ENCODE results near the gene OLIG3. TPM values are rescaled to one million over a fixed set of nuclear protein-coding genes. Genes with fewer than 3 reads are reported as not detected.

Gene OLIG3
- total RNA-seq, 4 donors from 2014 or later: not detected

- no peak for ATAC-seq (ENCODE audit: low FRiP score)
- DNase-seq (ENCODE audit: low spot score): no peak
- no peak for TF ChIP-seq CTCF (IDR thresholded peaks at IDR 0.05)
Observed at GRCh38 chr6:137480431-137480830, 13.8 kb downstream of the OLIG3 start.

GRCh38 chr6:137475103-137475502 is 19.1 kb downstream of the OLIG3 start:
- ATAC-seq (ENCODE audit: low FRiP score): no peak
- no peak for DNase-seq (ENCODE audit: low spot score)
- no peak for TF ChIP-seq CTCF (IDR thresholded peaks at IDR 0.05)

GRCh38 chr6:137473598-137473997 is 20.6 kb downstream of the OLIG3 start:
- ATAC-seq (ENCODE audit: low FRiP score) (no peak), DNase-seq (ENCODE audit: low spot score) (no peak)
- TF ChIP-seq CTCF (IDR thresholded peaks at IDR 0.05): no peak

GRCh38 chr6:137472641-137473137 is 21.5 kb downstream of the OLIG3 start:
- ATAC-seq (ENCODE audit: low FRiP score): no peak
- DNase-seq (ENCODE audit: low spot score): no peak
- no peak for TF ChIP-seq CTCF (IDR thresholded peaks at IDR 0.05)

GRCh38 chr6:137471986-137472385 is 22.2 kb downstream of the OLIG3 start:
- no peak for TF ChIP-seq CTCF (IDR thresholded peaks at IDR 0.05)
- ATAC-seq (ENCODE audit: low FRiP score) (no peak), DNase-seq (ENCODE audit: low spot score) (no peak)

GRCh38 chr6:137471497-137471896 is 22.7 kb downstream of the OLIG3 start:
- no peak for TF ChIP-seq CTCF (IDR thresholded peaks at IDR 0.05)
- DNase-seq (ENCODE audit: low spot score) (no peak), ATAC-seq (ENCODE audit: low FRiP score) (no peak)

GRCh38 chr6:137467211-137467610 is 27.0 kb downstream of the OLIG3 start:
- DNase-seq (ENCODE audit: low spot score) (no peak), ATAC-seq (ENCODE audit: low FRiP score) (no peak)
- no peak for TF ChIP-seq CTCF (IDR thresholded peaks at IDR 0.05)
